Measurements from ENCODE around the gene LILRB1. TPM values are rescaled to one million over a fixed set of nuclear protein-coding genes. Genes with fewer than 3 reads are reported as not detected.
A peak's percentile ranks its signal among the peaks of the same experiment; 100 is the strongest.

The LILRB1 gene
- total RNA-seq, 1 experiment from 2014 or later, result not detected

DNA sequence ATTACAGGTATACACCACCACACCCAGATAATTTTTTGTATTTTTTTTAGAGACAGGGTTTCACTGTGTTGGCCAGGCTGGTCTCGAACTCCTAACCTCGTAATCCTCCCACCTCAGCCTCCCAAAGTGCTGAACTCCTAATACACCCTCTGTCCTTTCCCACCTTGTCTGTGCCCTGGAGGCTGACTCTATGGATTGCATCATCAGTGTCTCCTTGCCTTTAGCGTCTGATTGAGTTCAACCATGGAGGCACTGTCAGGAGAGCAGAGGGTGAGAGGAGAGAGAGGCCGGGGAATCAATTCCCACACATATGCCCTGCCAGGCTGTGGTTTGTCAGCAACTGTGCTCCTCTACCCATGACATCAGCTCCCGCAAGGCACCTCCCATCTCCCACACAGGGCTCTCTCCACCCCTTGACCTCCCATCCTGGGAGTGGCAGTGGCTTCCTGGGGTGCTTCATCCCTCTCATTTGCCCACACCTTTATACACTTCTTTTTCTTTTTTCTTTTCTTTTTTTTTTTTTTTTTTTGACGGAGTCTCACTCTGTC lies 19.9 kb downstream of the LILRB1 start:
- H2AFZ ChIP-seq, result no peak overlapping the region
- H3K4me1 ChIP-seq (replicated peaks; ENCODE audit: insufficient read depth), result no peaks in the 10 kb centered on the region
- TF ChIP-seq, protein P1, sequence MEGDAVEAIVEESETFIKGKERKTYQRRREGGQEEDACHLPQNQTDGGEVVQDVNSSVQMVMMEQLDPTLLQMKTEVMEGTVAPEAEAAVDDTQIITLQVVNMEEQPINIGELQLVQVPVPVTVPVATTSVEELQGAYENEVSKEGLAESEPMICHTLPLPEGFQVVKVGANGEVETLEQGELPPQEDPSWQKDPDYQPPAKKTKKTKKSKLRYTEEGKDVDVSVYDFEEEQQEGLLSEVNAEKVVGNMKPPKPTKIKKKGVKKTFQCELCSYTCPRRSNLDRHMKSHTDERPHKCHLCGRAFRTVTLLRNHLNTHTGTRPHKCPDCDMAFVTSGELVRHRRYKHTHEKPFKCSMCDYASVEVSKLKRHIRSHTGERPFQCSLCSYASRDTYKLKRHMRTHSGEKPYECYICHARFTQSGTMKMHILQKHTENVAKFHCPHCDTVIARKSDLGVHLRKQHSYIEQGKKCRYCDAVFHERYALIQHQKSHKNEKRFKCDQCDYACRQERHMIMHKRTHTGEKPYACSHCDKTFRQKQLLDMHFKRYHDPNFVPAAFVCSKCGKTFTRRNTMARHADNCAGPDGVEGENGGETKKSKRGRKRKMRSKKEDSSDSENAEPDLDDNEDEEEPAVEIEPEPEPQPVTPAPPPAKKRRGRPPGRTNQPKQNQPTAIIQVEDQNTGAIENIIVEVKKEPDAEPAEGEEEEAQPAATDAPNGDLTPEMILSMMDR (conservative IDR thresholded peaks at IDR 0.05), result no peak
- TF ChIP-seq EZH2 (IDR thresholded peaks at IDR 0.05; ENCODE audit: low read depth), result no peak
- intact Hi-C loops (cut with micrococcal nuclease; ENCODE audit: unreplicated experiment), result loop anchor here (5.0 to 10.0 kb wide), 2 partner anchors 985 to 1682 kb away; no protein-coding TSS in a partner anchor
- H3K27ac ChIP-seq, result no peak overlapping the region
- H3K4me2 ChIP-seq, result no peak overlapping the region
- H3K9me3 ChIP-seq (ENCODE audit: insufficient read depth, low read depth), result no peaks in the 10 kb centered on the region
- no peaks in the 10 kb centered on the region for H3K36me3 ChIP-seq (ENCODE audit: low read depth)
- ChIA-PET CTCF (no interaction called here), POLR2A (ENCODE audit: unreplicated experiment) (no interaction called here)
- H3K79me2 ChIP-seq (ENCODE audit: low read depth), result no peaks in the 10 kb centered on the region
- BruUV-seq (replicated peaks), result no TSS peak
- peaks cover 44% of the 10 kb centered on the region for H3K27me3 ChIP-seq (ENCODE audit: insufficient read depth, low read depth)
- no peaks in the 10 kb centered on the region for H3F3A ChIP-seq (ENCODE audit: insufficient read depth, low read depth)
- DNase-seq, result no peak
- H4K20me1 ChIP-seq (ENCODE audit: insufficient read depth), result 0 out of 2 replicates have a peak, but pooled peaks cover 4% of the 10 kb centered on the region
- no peaks in the 10 kb centered on the region for H3K9me2 ChIP-seq (ENCODE audit: insufficient read depth)
- H3K4me3 ChIP-seq, result no peak overlapping the region

DNA sequence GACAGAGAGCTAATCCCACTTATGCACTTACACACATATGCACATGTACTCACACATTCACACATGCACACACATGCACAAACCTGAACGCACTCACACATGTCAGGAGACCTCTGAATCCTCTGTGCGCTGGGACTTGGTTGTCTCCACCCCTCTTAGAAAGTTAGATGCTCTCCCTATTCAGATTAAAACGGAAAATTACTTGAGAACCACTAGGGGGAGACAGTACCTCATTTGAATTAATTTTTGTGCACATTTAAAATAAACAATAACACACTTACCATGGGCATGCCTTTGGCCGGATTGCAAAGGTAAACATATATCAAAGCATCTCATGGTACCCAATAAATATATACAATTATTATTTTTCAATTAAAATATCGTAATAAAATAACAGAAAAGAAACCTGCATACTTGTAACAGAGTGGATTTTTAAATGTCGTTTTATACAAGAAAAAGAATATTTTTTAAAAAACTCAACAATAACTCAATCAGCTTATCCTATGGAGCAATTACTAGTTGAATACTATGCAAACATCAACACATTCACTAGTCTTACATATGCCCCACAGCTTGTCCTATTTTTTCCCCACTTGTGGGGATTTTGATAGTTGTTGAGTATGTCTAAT lies 23.0 kb downstream of the LILRB1 start:
- ChIA-PET POLR2A (ENCODE audit: unreplicated experiment) (no interaction called here), CTCF (no interaction called here)
- Histone ChIP-seq H3K4me1 (replicated peaks; ENCODE audit: insufficient read depth) (no peaks in the 10 kb centered on the region), H3F3A (ENCODE audit: insufficient read depth, low read depth) (no peaks in the 10 kb centered on the region), H2AFZ (no peak overlapping the region), H3K4me2 (no peak overlapping the region), H3K9me3 (ENCODE audit: insufficient read depth, low read depth) (no peaks in the 10 kb centered on the region), H3K79me2 (ENCODE audit: low read depth) (no peaks in the 10 kb centered on the region), H3K27ac (no peak overlapping the region), H3K36me3 (ENCODE audit: low read depth) (no peaks in the 10 kb centered on the region), H3K27me3 (ENCODE audit: insufficient read depth, low read depth) (peaks cover 43% of the 10 kb centered on the region), H3K4me3 (no peak overlapping the region), H4K20me1 (ENCODE audit: insufficient read depth) (0 out of 2 replicates have a peak, but pooled peaks cover 9% of the 10 kb centered on the region), H3K9me2 (ENCODE audit: insufficient read depth) (no peaks in the 10 kb centered on the region)
- DNase-seq, result no peak
- no TSS peak for BruUV-seq (replicated peaks)
- intact Hi-C loops (cut with micrococcal nuclease; ENCODE audit: unreplicated experiment), result loop anchor here (5.0 to 10.0 kb wide), 2 partner anchors 982 to 1679 kb away; no protein-coding TSS in a partner anchor
- TF ChIP-seq, protein P1 (conservative IDR thresholded peaks at IDR 0.05), result peak; percentile 86
- no peak for TF ChIP-seq EZH2 (IDR thresholded peaks at IDR 0.05; ENCODE audit: low read depth)

DNA sequence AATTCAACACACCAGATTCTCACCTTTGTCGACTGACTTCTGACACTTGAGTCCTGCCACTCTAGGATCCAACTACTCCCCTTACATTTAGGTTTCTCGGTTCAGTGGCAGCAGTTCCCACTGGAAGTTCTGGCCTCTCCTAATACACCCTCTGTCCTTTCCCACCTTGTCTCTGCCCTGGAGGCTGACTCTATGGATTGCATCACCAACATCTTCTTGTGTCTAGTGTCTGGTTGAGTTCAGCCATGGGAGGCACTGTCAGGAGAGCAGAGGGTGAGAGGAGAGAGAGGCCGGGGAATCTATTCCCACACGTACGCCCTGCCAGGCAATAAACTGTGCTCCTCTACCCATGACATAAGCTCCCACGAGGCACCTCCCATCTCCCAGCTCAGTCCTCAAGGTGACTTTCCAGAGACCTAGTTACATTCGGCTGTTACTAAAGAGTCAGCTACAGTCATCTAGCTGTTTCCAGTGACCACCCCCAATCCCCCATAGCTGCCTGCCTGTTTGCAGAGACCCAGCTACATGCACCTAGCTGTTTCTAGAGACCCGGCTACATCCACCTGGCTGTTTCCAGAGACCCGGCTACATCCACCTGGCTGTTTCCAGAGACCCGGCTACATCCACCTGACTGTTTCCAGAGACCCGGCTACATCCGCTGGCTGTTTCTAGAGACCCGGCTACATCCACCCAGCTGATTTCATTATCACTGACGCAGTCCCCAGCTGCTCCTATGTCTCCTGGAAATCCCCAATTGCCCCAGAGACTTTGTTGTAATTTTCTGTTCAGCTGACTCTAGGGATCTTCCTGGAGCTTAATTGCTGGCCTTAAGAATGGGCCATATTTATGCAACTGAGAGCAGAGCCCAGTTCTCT lies 24.4 kb downstream of the LILRB1 start:
- Histone ChIP-seq H3K79me2 (ENCODE audit: low read depth) (no peaks in the 10 kb centered on the region), H2AFZ (no peak overlapping the region), H3F3A (ENCODE audit: insufficient read depth, low read depth) (no peaks in the 10 kb centered on the region), H3K27me3 (ENCODE audit: insufficient read depth, low read depth) (peaks cover 47% of the 10 kb centered on the region), H3K36me3 (ENCODE audit: low read depth) (no peaks in the 10 kb centered on the region), H3K4me2 (no peak overlapping the region), H3K4me1 (replicated peaks; ENCODE audit: insufficient read depth) (no peaks in the 10 kb centered on the region), H3K9me3 (ENCODE audit: insufficient read depth, low read depth) (no peaks in the 10 kb centered on the region), H3K9me2 (ENCODE audit: insufficient read depth) (no peaks in the 10 kb centered on the region), H3K27ac (no peak overlapping the region), H3K4me3 (no peak overlapping the region), H4K20me1 (ENCODE audit: insufficient read depth) (0 out of 2 replicates have a peak, but pooled peaks cover 9% of the 10 kb centered on the region)
- ChIA-PET CTCF (interaction anchor here (0.6 kb wide), 1 partner anchor 841 kb away, joined by 5 read pairs; no protein-coding TSS in a partner anchor), POLR2A (ENCODE audit: unreplicated experiment) (no interaction called here)
- TF ChIP-seq, protein P1 (conservative IDR thresholded peaks at IDR 0.05), result no peak
- no peak for TF ChIP-seq EZH2 (IDR thresholded peaks at IDR 0.05; ENCODE audit: low read depth)
- no TSS peak for BruUV-seq (replicated peaks)
- no peak for DNase-seq
- intact Hi-C loops (cut with micrococcal nuclease; ENCODE audit: unreplicated experiment), result loop anchor here (5.0 to 10.0 kb wide), 2 partner anchors 980 to 1678 kb away; no protein-coding TSS in a partner anchor

All from PC-9 (cell line).